ENCODE measurements around the gene LMNA. TPM values are rescaled to one million over a fixed set of nuclear protein-coding genes. Genes with fewer than 3 reads are reported as not detected.

LMNA gene
- total RNA-seq, 1 experiment from 2014 or later = 68.8 TPM

DNA sequence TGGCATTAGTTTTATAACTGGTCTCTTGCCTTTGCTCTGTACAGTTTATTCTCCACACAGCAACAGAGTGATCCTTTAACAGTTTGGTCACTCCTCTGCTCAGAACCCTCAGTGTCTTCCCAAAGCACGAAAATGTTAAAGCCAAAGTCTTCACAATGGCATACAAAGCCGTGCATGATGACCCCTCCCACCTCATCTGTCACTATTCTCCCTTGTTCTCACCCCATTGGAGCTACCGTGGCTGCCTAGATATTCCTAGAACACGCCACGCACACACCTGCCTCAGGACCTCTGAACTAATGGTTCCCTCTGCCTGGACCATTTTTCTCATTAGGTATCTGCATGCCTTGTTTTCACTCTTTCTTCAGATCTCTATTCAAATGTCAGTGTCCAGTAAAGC is 30.2 kb downstream of the LMNA start (continued):
- TF ChIP-seq AR (CRISPR knock-in tag; IDR thresholded peaks at IDR 0.05) = no peak
- TF ChIP-seq ELF4 (CRISPR knock-in tag; IDR thresholded peaks at IDR 0.05; ENCODE audit: low read depth) = no peak
- no peak for TF ChIP-seq ATF6 (CRISPR knock-in tag; IDR thresholded peaks at IDR 0.05)
- no peak for TF ChIP-seq ATF1 (CRISPR knock-in tag; IDR thresholded peaks at IDR 0.05)
- TF ChIP-seq NR1H2 (CRISPR knock-in tag; IDR thresholded peaks at IDR 0.05) = no peak
- TF ChIP-seq ZNF396 (CRISPR knock-in tag; IDR thresholded peaks at IDR 0.05; ENCODE audit: borderline replicate concordance) = no peak
- TF ChIP-seq NFE2L1 (CRISPR knock-in tag; IDR thresholded peaks at IDR 0.05) = no peak

GRCh38 chr1:156145650-156146019 is 31.1 kb downstream of the LMNA start:
- Mint-ChIP-seq H3K27ac (peak overlapping the region; percentile 87), H3K4me1 (peaks cover 52% of the 10 kb centered on the region), H3K27me3 (ENCODE audit: low read depth) (no peaks in the 10 kb centered on the region; the same call in 1 of the 2 replicates), H3K4me3 (peak overlapping the region; percentile 58), H3K9me3 (no peaks in the 10 kb centered on the region), H3K36me3 (no peaks in the 10 kb centered on the region)
- no peak for ATAC-seq
- TF ChIP-seq NR3C1 (CRISPR knock-in tag; conservative IDR thresholded peaks at IDR 0.05; ENCODE audit: low read depth) = no peak
- no peak for TF ChIP-seq ZBTB21 (CRISPR knock-in tag; IDR thresholded peaks at IDR 0.05; ENCODE audit: borderline replicate concordance)
- no peak for DNase-seq (ENCODE audit: low spot score)
- ChIA-PET POLR2A (interaction anchor here (0.6 to 2.7 kb wide), 4 partner anchors 67 to 595 kb away, joined by 3 to 9 read pairs (median 3); partner anchors contain the start of gene PMF1), CTCF (interaction anchor here (0.6 to 5.8 kb wide), 20 partner anchors 8 to 903 kb away, joined by 3 to 124 read pairs (median 3); partner anchors contain the start of genes PAQR6, PMF1 and SLC25A44)

GRCh38 chr1:156146020-156146768 is 31.7 kb downstream of the LMNA start:
- H3K4me3 Mint-ChIP-seq = peak overlapping the region; percentile 58
- no peak for DNase-seq (ENCODE audit: low spot score)
- H3K27ac Mint-ChIP-seq = peak overlapping the region; percentile 87
- H3K36me3 Mint-ChIP-seq = no peaks in the 10 kb centered on the region
- CTCF ChIA-PET = interaction anchor here (0.6 to 5.8 kb wide), 25 partner anchors 9 to 904 kb away, joined by 3 to 124 read pairs (median 3); partner anchors contain the start of genes PAQR6, PMF1 and SLC25A44
- no peaks in the 10 kb centered on the region for H3K9me3 Mint-ChIP-seq
- peak; percentile 12 for ATAC-seq
- peaks cover 53% of the 10 kb centered on the region for H3K4me1 Mint-ChIP-seq
- no peaks in the 10 kb centered on the region; the same call in 1 of the 2 replicates for H3K27me3 Mint-ChIP-seq (ENCODE audit: low read depth)
- POLR2A ChIA-PET = interaction anchor here (0.6 to 2.7 kb wide), 3 partner anchors 67 to 594 kb away, joined by 3 to 9 read pairs (median 3); partner anchors contain the start of gene PMF1
- TF ChIP-seq TP53 (CRISPR knock-in tag; IDR thresholded peaks at IDR 0.05) (no peak), ZNF219 (CRISPR knock-in tag; IDR thresholded peaks at IDR 0.05; ENCODE audit: borderline replicate concordance) (no peak), ZNF138 (CRISPR knock-in tag; conservative IDR thresholded peaks at IDR 0.05) (no peak), FOXP1 (CRISPR knock-in tag; IDR thresholded peaks at IDR 0.05; ENCODE audit: borderline replicate concordance) (no peak), NFYB (CRISPR knock-in tag; conservative IDR thresholded peaks at IDR 0.05; ENCODE audit: low read depth) (no peak), SOX15 (CRISPR knock-in tag; IDR thresholded peaks at IDR 0.05) (no peak), FOXP4 (CRISPR knock-in tag; IDR thresholded peaks at IDR 0.05) (no peak), ZNF416 (CRISPR knock-in tag; IDR thresholded peaks at IDR 0.05) (no peak), ETV6 (CRISPR knock-in tag; IDR thresholded peaks at IDR 0.05) (no peak), GABPB1 (CRISPR knock-in tag; IDR thresholded peaks at IDR 0.05) (0 out of 2 replicates have a peak, but pooled peaks have one; percentile 38), SP1 (CRISPR knock-in tag; conservative IDR thresholded peaks at IDR 0.05) (0 out of 2 replicates have a peak, but pooled peaks have one; percentile 23)
- TF ChIP-seq, protein P1, sequence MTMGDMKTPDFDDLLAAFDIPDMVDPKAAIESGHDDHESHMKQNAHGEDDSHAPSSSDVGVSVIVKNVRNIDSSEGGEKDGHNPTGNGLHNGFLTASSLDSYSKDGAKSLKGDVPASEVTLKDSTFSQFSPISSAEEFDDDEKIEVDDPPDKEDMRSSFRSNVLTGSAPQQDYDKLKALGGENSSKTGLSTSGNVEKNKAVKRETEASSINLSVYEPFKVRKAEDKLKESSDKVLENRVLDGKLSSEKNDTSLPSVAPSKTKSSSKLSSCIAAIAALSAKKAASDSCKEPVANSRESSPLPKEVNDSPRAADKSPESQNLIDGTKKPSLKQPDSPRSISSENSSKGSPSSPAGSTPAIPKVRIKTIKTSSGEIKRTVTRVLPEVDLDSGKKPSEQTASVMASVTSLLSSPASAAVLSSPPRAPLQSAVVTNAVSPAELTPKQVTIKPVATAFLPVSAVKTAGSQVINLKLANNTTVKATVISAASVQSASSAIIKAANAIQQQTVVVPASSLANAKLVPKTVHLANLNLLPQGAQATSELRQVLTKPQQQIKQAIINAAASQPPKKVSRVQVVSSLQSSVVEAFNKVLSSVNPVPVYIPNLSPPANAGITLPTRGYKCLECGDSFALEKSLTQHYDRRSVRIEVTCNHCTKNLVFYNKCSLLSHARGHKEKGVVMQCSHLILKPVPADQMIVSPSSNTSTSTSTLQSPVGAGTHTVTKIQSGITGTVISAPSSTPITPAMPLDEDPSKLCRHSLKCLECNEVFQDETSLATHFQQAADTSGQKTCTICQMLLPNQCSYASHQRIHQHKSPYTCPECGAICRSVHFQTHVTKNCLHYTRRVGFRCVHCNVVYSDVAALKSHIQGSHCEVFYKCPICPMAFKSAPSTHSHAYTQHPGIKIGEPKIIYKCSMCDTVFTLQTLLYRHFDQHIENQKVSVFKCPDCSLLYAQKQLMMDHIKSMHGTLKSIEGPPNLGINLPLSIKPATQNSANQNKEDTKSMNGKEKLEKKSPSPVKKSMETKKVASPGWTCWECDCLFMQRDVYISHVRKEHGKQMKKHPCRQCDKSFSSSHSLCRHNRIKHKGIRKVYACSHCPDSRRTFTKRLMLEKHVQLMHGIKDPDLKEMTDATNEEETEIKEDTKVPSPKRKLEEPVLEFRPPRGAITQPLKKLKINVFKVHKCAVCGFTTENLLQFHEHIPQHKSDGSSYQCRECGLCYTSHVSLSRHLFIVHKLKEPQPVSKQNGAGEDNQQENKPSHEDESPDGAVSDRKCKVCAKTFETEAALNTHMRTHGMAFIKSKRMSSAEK (CRISPR knock-in tag; IDR thresholded peaks at IDR 0.05; ENCODE audit: borderline replicate concordance) = no peak
